Upper lobe of left lung (tissue), 4 donors: ENCODE data around the gene CCDC142.

ENCODE experiments used
- POLR2A ChIP-seq, 4 donors: fragments of 450-650 bp; IDR thresholded peaks; one replicate each; pipeline ENCODE4 v1.5.1; 2016 to 2017; ENCODE audit warnings: antibody characterized with exemption in 4 of 4, mild to moderate bottlenecking in 2 of 4
- TF ChIP-seq, protein P1 (sequence below), 6 experiments: fragments of 450-650 bp in 4 of 6; fragments of 200-600 bp in 2 of 6; sonication (generic) in 2 of 6; IDR thresholded peaks; one replicate each; pipeline ENCODE4 v1.5.1; 2016 to 2019; ENCODE audit warnings: antibody characterized with exemption in 6 of 6

DNA sequence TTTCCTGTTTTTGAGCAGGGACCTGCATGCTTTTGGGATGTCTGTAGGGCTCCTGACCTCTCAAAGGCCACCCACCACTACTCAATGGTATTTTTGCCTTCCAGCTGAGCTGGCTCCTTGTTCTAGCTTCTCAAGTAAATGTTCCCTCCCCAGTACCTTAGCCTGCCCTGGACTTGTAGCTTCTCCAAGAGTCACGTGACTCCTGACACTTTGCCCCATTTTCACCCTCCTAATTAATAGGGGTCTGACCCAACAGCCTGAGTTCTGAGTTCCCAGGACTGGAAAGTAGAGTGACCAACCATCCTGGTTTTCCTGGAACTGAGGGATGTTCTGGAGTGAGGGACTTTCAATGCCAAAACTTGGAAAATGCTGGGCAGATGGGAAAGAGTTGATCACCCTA lies 12.6 kb upstream of the CCDC142 start:
- TF ChIP-seq, protein P1, sequence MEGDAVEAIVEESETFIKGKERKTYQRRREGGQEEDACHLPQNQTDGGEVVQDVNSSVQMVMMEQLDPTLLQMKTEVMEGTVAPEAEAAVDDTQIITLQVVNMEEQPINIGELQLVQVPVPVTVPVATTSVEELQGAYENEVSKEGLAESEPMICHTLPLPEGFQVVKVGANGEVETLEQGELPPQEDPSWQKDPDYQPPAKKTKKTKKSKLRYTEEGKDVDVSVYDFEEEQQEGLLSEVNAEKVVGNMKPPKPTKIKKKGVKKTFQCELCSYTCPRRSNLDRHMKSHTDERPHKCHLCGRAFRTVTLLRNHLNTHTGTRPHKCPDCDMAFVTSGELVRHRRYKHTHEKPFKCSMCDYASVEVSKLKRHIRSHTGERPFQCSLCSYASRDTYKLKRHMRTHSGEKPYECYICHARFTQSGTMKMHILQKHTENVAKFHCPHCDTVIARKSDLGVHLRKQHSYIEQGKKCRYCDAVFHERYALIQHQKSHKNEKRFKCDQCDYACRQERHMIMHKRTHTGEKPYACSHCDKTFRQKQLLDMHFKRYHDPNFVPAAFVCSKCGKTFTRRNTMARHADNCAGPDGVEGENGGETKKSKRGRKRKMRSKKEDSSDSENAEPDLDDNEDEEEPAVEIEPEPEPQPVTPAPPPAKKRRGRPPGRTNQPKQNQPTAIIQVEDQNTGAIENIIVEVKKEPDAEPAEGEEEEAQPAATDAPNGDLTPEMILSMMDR (IDR thresholded peaks at IDR 0.05), result no peak
- TF ChIP-seq POLR2A (IDR thresholded peaks at IDR 0.05), result no peak
